HPDE6-E6E7 (cell line): Measurements from ENCODE around the gene GPR179.
A peak's percentile ranks its signal among the peaks of the same experiment; 100 is the strongest.
"Not testable (repeated sequence)": the region's sequence is repeated elsewhere in the genome, so short reads cannot be mapped to it uniquely, and the experiment has no call there.

Experiments used
- DNase-seq: peaks from one replicate; pipeline ENCODE4 v3.0.0; 2011; ENCODE audit warnings: missing footprints; ENCODE audit errors: extremely low spot score

The GPR179 gene

DNA sequence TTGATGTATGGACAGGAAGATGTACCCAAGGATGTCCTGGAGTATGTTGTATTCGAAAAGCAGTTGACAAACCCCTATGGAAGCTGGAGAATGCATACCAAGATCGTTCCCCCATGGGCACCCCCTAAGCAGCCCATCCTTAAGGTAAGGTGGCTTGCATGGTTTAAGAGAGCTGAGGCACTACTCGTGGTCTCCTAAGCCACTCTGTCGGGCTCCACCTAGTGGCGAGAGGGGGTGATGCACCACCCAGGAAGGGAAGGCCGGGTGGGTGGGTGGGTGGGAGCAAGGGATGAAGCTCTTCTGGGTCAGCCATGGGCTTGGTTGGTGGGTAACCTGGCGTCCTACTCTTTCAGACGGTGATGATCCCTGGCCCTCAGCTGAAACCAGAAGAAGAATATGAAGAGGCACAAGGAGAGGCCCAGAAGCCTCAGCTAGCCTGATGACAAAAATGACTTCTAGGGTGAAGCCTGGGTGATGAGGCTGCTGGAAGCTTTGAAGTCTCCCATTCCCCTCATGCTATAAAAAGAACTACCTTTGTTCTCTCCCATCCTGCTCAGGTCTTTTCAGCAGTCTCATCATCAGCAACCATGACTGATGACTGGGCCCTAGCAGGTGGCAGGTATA lies 21.5 kb downstream of the GPR179 start:
- DNase-seq, result peak; percentile 61

DNA sequence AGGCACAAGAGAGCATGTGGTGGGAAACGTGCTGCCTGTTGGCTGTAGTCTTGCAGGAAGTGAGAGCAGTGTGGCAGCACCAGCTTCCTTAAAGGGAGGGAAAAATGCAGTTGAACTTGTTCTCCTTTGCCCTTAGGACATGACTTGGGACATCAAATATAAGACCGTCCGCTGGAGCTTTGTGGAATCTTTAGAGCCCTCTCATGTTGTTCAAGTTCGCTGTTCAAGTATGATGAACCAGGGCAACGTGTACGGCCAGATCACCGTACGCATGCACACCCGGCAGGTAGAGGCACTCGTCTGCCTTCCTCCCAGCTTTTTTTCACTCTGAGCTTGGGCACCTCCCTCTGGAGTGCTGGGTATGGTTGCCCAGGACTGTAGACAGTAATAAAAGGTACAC lies 23.3 kb downstream of the GPR179 start:
- peak; percentile 15 for DNase-seq

DNA sequence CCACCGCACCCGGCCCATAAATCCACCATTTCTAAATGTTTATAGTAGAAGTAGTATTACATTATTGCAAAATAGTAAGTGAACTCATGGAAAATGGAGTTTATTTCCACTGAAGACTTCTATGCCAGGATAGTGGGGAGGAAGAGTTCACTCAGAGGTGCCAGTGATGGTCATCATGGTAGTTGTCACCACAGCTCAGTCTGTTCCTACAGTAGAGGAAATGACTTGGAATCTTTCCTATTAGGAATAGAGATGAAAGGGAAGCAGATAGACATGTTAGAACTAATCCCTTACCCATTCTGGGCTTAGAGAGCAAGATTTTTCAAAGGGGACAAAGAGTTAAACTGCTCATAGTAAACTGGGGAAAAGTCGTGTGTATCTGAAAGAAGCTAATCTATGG lies 26.7 kb downstream of the GPR179 start:
- DNase-seq, result no peak

DNA sequence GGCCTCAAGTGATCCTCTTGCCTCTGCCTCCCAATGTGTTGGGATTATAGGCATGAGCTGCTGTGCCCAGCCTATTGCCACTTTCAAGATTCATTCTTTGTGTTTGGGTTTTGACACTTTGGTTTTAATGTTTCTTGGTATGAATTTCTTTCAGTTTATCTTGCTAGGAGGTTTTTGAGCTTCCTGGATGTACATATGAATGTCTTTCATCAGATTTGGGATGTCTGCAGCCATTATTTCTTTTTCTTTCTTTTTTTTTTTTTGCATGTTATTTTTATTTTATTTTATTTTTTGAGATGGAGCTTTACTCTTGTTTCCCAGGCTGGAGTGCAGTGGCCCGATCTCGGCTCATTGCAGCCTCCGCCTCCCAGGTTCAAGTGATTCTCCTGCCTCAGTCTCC lies 28.3 kb downstream of the GPR179 start:
- no peak for DNase-seq

DNA sequence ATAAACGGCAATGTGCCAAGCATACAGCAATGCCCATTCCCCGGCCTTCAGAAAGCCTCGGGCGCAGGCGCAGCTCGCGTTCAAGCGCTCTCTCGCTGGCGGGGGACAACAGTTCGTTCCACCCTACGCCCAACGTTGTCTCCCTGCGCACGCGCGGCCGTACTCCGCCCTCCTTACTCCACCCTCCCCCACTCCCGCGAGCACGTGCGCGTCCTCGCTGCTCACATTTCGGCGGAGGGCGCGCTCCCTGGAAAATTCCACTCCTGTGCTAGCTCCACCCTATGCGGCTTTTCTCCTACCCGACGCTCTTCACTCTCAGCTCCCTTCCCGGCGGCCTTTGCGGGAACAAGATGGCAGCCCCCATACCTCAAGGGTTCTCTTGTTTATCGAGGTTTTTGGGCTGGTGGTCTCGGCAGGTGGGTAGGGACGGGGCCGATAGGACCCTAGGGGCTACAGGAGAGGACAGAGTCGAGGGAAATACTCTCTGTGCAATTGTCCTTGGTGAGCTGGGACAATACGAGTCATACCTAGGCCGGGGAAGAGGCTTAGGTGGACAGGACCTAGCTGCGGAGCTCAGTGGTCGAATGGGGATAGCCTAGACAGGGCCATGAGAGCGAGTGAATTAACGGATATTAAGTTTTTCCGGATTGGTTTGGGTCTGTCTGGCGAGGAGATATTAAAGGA lies 46.8 kb downstream of the GPR179 start, which contains the start of gene MRPL45:
TSS of gene MRPL45 (plus strand) at position 335 of the 684 bp plus-strand sequence. CDS start at position 351, 16 bp downstream.
- DNase-seq, result peak; percentile 71

DNA sequence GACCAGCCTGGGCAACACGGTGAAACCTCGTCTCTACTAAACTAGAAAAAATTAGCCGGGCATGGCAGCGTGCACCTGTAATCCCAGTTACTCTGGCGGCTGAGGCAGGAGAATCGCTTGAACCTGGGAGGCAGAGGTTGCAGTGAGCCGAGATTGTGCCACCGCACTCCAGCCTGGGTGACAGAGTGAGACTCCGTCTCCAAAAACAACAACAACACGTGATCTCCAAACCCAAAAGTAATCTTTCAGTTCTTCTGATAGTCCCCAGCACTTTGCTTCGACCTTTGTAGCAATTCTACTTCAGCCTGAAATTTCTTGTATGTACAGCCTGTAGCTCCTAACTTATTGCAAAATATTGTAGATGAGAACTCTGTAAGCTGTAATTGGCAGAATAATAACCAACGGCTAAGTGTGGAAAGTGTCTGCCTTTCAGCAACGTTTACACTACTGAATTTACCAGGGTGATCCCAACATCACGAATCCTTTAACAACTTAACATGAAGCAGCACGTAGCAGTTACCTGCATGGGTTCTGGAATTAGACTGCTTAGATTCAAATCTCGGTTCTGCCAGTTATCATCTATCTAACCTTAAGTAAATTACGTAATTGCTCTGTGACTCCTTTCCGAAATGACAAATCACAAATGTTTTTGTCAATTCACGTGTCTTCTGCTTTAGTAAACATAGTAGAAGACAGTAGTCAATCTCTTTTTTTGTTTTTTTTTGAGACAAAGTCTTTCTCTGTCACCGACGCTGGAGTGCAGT lies 48.0 kb downstream of the GPR179 start:
- not testable (repeated sequence) for DNase-seq

DNA sequence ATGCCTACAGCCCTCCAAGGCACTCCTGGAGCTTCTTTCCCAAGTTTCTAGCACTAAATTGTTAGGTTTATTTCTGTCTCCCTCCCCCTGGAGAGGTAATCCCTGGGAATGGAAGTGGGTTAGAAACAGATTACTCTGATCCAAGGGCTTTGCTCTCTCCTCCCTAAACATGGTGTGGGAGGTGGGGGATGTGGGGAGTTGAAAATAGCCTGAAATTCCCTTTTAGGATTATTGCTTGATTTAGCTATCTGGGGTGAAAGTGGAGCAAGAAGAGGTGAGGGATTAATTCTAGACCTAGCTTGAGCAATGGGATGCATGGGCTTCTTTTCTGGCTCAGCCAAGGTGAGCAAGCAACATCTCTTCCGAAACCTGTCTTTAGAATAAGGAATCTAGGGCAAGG lies 54.0 kb downstream of the GPR179 start:
- DNase-seq, result not testable (repeated sequence)

DNA sequence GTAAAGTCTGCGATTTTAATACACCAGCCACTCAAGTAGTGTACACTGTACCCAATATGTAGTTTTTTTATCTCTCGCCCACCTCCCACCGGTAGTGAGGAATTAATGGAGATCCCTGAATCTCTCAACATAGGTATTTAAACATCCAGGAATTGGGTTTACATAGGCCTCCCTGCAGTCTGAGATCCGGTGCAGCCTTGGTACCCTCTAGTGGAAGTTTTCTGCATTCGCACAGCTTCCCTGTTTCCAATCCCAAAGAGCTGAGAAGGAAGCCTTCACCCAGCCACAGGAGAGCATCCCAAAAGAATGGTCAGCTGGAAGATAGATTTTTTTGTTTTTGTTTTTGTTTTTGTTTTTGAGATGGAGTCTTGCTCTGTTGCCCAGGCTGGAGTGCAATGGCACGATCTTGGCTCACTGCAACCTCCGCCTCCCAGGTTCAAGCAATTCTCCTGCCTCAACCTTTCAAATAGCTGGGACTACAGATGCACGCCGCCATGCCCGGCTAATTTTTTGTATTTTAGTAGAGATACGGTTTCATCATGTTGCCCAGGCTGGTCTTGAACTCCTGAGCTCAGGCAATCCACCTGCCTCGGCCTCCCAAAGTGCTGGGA lies 55.4 kb downstream of the GPR179 start:
- not testable (repeated sequence) for DNase-seq

DNA sequence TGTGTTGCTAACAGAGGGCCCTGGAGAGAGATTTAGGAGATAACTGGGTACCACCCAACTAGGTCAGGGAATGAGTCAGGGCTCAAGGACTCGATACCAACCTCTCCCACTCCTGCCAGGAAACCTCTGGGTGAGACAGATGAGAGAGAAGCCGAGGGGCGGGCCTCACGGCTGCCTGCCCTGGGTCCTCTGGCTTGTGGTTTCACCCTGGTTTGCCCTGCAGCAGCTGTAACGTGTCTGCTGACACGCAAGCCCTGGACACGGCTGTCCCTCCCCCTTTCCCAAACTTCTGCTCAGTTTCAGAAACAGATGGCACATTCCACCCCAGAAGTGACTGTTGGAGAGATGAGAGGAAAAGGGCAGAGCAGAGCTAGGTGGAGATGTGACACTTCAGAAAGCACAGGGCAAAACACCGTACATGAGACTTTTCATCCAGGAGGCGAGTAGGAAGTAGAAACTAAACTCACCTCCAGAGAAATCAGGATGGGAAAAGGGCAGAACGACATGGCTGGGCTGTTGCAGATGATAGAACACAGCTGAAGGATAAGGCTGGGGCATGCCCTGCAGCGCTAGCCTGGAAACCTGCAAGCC lies 57.2 kb downstream of the GPR179 start:
- DNase-seq, result not testable (repeated sequence)

DNA sequence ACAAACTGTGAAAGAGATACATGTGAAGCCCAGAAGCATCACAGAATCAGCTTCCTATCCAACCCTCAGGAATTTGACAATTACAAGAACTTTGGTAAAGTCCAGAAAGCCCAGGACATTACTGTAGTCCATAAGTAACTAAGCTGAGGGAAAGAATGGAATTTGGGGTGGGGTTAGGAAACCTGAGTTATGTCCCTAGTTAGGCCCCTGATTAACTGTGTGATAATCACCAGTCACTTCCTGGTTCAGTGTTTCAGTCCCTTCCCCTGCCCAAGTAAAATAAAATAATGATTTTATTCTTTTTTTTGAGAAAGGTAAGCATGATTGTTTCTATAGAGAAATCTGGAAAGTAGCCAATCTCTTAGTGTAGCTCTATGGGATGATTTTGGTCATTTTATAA lies 57.8 kb downstream of the GPR179 start:
- not testable (repeated sequence) for DNase-seq
